Stimulated activated naive CD8-positive, alpha-beta T cell treated with anti-CD3 and anti-CD28 coated beads, Interleukin-15, amount 100 ng/mL, for 72 hours (primary cell): ENCODE results near the gene LCN10.
A peak's percentile ranks its signal among the peaks of the same experiment; 100 is the strongest.

ENCODE experiments used
- ATAC-seq: fragments of 150-1000 bp; cut with Tn5 transposase; 2 replicates; pipeline ENCODE4 v1.10.0; 2021; ENCODE audit warnings: mild to moderate bottlenecking, moderate library complexity
- DNase-seq, 2 donors: peaks; one replicate each; pipeline ENCODE4 v3.0.0; 2021 to 2022
- H3K27ac Mint-ChIP-seq, 2 donors: one replicate each; pipeline ENCODE4 v1.8.0; 2022; ENCODE audit warnings: mild to moderate bottlenecking in 2 of 2, mixed read lengths in 2 of 2, moderate library complexity in 2 of 2
- H3K27me3 Mint-ChIP-seq: one replicate; pipeline ENCODE4 v1.8.0; 2022; ENCODE audit warnings: mixed read lengths
- H3K4me1 Mint-ChIP-seq: one replicate; pipeline ENCODE4 v1.8.0; 2022; ENCODE audit warnings: mild to moderate bottlenecking, mixed read lengths
- H3K4me3 Mint-ChIP-seq, 2 donors: one replicate each; pipeline ENCODE4 v1.8.0; 2022; ENCODE audit warnings: mild to moderate bottlenecking in 2 of 2, mixed read lengths in 2 of 2, moderate library complexity in 1 of 2
- H3K9me3 Mint-ChIP-seq, 2 donors: one replicate each; pipeline ENCODE4 v1.8.0; 2022; ENCODE audit warnings: mixed read lengths in 2 of 2

The LCN10 gene

GRCh38 chr9:136751244-136751643, 8.5 kb upstream of the LCN10 start:
- DNase-seq (no peak), ATAC-seq (no peak)
- Mint-ChIP-seq H3K9me3 (peaks cover 25 to 37% of the 10 kb centered on the region in 2 donors), H3K27ac (no peak overlapping the region), H3K27me3 (peaks cover 64% of the 10 kb centered on the region), H3K4me1 (peaks cover 19% of the 10 kb centered on the region), H3K4me3 (no peak overlapping the region)

DNA sequence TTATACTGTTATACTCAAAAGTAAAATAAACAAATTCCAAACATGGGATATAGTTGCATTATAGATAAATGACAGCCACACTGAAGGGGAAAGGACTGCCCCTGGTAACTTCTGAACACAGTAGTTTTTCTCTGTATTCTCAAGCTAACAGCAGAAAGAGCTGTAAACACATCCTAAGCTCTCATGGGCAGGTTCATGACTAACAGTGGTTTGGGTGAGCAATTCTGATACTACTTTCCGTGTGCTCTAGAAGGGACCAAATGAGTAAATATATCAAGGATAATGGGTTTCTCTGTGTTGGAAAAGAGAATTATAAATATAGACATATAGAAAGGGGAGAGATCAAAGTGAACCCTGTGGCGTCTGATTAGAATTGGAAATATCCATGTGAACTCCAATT, 7.8 kb upstream of the LCN10 start:
- no peak overlapping the region for H3K27ac Mint-ChIP-seq
- H3K4me3 Mint-ChIP-seq, result no peak overlapping the region
- H3K9me3 Mint-ChIP-seq, result peaks cover 23 to 30% of the 10 kb centered on the region in 2 donors
- peaks cover 57% of the 10 kb centered on the region for H3K27me3 Mint-ChIP-seq
- ATAC-seq (peak; percentile 91), DNase-seq (no peak)
- peaks cover 19% of the 10 kb centered on the region for H3K4me1 Mint-ChIP-seq

GRCh38 chr9:136748666-136749611, 6.2 kb upstream of the LCN10 start:
- Mint-ChIP-seq H3K27me3 (peaks cover 55% of the 10 kb centered on the region), H3K9me3 (peaks cover 20 to 26% of the 10 kb centered on the region in 2 donors), H3K4me1 (peaks cover 23% of the 10 kb centered on the region), H3K4me3 (no peak overlapping the region), H3K27ac (peak overlapping the region in 1 of 2 donors; percentile 34)
- DNase-seq, result no peak
- ATAC-seq, result no peak

DNA sequence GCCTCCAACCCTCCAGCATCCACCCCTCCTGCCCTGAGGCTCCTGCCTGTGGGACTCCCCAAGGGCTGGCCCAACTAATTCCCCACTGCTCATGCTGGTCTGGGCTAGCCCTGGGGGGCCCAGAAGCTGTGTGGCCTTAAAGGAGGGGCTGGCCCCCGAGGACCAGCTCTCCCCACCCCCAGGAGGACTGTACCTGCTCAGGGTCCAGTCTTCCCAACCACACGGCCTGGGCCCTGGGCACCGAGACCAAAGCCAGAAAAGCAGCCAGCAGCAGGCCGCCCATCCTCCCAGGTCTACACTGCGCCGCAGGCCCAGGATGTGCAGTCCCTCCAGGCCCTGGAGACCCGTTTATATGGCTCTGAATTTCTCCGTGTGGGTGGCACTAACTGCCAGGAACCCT, 5.5 kb upstream of the LCN10 start, which contains the start of gene LCN6:
Gene LCN6, minus strand, starts transcription at position 325 of the 400 bp plus-strand sequence. Its CDS starts 42 bp downstream, at position 283.
- Mint-ChIP-seq H3K4me3 (no peak within 1 kb of the TSS), H3K9me3 (peaks cover 20 to 26% of the 10 kb centered on the region in 2 donors), H3K4me1 (peaks cover 23% of the 10 kb centered on the region), H3K27ac (peak within 1 kb of the TSS in 1 of 2 donors; percentile 34), H3K27me3 (peaks cover 63% of the 10 kb centered on the region)
- DNase-seq (no peak), ATAC-seq (no peak)

- H3K4me3 Mint-ChIP-seq, result no peak overlapping the region
- no peak for DNase-seq
- peaks cover 67% of the 10 kb centered on the region for H3K27me3 Mint-ChIP-seq
- H3K9me3 Mint-ChIP-seq, result peaks cover 15 to 20% of the 10 kb centered on the region in 2 donors
- no peak for ATAC-seq
- no peak overlapping the region for H3K27ac Mint-ChIP-seq
- peaks cover 27% of the 10 kb centered on the region for H3K4me1 Mint-ChIP-seq
Measured at GRCh38 chr9:136747161-136748060, 4.7 kb upstream of the LCN10 start.

- Mint-ChIP-seq H3K27ac (no peak overlapping the region), H3K9me3 (peaks cover 7 to 12% of the 10 kb centered on the region in 2 donors), H3K4me1 (peaks cover 35% of the 10 kb centered on the region), H3K27me3 (peaks cover 59% of the 10 kb centered on the region), H3K4me3 (no peak overlapping the region)
- DNase-seq (no peak), ATAC-seq (no peak)
Measured at GRCh38 chr9:136746621-136747020, 3.9 kb upstream of the LCN10 start.

DNA sequence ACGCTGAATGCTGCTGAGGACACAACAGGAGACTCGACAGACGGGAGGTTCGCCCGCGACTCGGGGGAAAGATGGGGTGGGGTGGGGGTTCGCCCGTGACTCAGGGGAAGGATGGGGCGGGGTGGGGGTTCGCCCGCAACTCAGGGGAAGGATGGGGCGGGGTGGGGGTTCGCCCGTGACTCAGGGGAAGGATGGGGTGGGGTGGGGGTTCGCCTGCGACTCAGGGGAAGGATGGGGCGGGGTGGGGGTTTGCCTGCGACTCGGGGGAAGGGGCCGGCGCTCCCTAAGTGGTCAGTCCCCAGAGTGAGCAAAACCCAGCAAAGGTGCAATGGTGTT, 3.4 kb upstream of the LCN10 start:
- peaks cover 40% of the 10 kb centered on the region for H3K4me1 Mint-ChIP-seq
- no peak overlapping the region for H3K27ac Mint-ChIP-seq
- H3K27me3 Mint-ChIP-seq, result peaks cover 59% of the 10 kb centered on the region
- DNase-seq (no peak), ATAC-seq (no peak)
- H3K9me3 Mint-ChIP-seq, result peaks cover 5 to 7% of the 10 kb centered on the region in 2 donors
- no peak overlapping the region for H3K4me3 Mint-ChIP-seq

- H3K4me3 Mint-ChIP-seq, result no peak overlapping the region
- DNase-seq (no peak), ATAC-seq (no peak)
- H3K4me1 Mint-ChIP-seq, result peaks cover 41% of the 10 kb centered on the region
- peaks cover 1 to 2% of the 10 kb centered on the region in 2 donors for H3K9me3 Mint-ChIP-seq
- H3K27ac Mint-ChIP-seq, result no peak overlapping the region
- H3K27me3 Mint-ChIP-seq, result peaks cover 53% of the 10 kb centered on the region
Measured at GRCh38 chr9:136745389-136746154, 2.8 kb upstream of the LCN10 start.

- peaks cover 38% of the 10 kb centered on the region for H3K4me1 Mint-ChIP-seq
- peaks cover 45% of the 10 kb centered on the region for H3K27me3 Mint-ChIP-seq
- DNase-seq (no peak), ATAC-seq (no peak)
- H3K4me3 Mint-ChIP-seq, result no peak overlapping the region
- H3K9me3 Mint-ChIP-seq, result no peaks in the 10 kb centered on the region
- H3K27ac Mint-ChIP-seq, result no peak overlapping the region
Measured at GRCh38 chr9:136744773-136745172, 2.0 kb upstream of the LCN10 start.

DNA sequence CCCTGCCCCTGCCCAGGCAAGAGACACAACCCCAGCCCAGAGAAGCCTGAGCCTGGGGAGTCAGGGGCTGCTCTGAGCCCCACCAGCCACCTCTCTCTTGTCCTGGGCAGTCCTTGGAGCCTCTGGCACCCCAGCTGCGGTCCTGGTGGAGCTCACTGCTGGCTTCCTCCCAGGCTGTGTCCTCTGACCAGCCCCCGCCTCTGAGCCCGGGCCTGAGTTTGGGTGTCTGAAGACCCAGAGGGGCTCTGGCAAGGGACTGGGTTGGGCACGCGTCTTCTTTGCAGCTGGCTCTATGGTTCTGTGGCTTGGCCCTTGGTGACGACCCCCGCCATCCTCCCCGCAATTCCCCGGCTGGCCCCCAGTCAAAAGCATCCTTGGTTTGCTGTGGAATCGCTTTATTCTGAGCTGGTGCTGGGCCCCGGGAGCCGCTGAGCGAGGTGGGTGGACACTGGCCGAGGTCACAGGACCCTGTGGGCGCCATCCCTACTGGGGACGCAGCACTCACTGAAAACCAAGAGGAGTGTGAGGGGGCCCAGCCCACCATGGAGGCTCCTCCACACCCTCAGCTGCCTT, 985 bp upstream of the LCN10 start:
- H3K4me1 Mint-ChIP-seq, result peaks cover 39% of the 10 kb centered on the region
- no peak for ATAC-seq
- DNase-seq, result no peak
- no peak overlapping the region for H3K4me3 Mint-ChIP-seq
- H3K27ac Mint-ChIP-seq, result no peak overlapping the region
- H3K27me3 Mint-ChIP-seq, result peaks cover 35% of the 10 kb centered on the region
- no peaks in the 10 kb centered on the region for H3K9me3 Mint-ChIP-seq

DNA sequence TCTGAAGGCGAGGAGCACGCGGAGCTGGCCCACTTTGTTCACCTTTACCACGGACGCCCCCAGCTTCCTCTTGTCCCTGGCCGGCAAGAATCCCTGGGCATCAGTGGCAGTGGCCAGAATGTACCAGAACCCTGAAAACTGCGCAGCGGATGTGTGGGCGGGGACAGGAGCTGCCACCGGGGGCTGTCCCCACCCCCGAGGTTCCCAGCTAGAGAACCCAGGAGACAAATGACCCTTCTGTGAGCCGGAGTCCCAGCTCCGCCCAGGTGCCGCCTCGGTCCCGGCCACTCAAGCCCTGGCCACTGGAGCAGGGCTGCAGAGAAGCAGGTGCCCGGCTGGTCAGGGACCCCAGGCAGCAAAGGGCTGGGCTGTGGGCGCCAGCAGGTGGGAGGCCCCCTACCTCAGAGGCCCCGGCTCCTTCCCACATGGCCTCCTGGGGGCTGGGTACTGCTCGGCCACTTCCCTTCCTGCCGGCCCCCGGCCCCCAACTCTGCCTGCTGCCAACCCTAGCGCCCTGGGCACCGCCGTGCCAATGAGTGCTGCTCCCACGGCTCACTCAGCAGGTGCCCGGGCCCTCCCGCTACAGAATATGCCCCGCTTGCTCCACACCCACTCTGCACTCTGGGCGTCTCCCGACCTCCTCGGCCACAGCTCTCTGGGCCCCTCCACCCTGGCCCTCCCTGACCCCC, 713 bp downstream of the LCN10 start:
- Mint-ChIP-seq H3K9me3 (no peaks in the 10 kb centered on the region), H3K4me3 (peak overlapping the region; percentile 71 to 80), H3K4me1 (peaks cover 42% of the 10 kb centered on the region), H3K27me3 (peaks cover 18% of the 10 kb centered on the region), H3K27ac (peak overlapping the region in 1 of 2 donors; percentile 19)
- peak in 1 of 2 donors; percentile 57 for DNase-seq
- ATAC-seq, result peak; percentile 62

DNA sequence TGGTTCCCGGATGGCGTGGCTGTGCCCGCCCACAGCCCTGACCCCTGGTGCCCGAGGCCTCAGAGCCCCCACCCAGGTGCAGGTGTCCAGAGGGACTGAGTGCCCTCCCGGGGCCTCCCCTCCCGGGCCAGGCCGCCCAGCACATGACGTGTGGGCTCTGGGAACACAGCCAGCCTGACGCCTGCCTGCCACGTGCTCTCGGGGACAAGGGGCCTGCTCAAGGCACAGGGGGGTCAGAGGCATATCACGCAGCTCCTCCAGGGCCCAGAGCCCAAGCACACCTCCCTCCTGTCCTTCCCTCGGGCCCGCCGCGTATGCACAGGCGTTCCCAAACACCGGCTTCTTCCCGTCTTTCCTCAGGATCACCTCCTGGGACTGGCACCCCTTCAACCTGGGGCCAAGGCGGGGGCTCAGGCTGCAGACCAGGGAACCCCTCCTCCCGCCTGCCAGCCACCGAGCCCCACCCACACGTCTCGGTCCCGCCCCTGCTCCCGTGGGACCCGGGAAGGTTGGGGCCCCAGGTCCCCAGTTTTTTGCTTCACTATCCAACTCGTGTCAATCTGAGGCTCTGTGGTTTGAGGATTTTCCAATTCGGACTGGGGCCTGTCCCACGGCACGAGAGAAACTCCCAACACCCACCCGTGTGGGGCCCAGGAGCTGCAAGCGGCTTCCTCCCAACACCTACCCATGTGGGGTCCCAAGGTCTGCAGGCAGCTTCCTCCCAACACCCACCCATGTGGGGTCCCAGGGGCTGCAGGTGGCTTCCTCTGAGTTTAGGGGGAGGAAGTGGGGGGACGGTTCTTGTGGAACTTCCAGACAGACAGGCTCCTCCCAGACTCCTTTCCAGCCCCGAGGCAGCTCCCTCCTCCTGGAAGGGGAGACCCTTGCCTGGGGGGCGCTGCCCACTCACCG, 1.5 kb downstream of the LCN10 start:
- peaks cover 42% of the 10 kb centered on the region for H3K4me1 Mint-ChIP-seq
- DNase-seq (no peak), ATAC-seq (peak; percentile 28)
- peak overlapping the region; percentile 72 to 92 for H3K27ac Mint-ChIP-seq
- H3K27me3 Mint-ChIP-seq, result peaks cover 15% of the 10 kb centered on the region
- peak overlapping the region; percentile 71 to 80 for H3K4me3 Mint-ChIP-seq
- H3K9me3 Mint-ChIP-seq, result no peaks in the 10 kb centered on the region

GRCh38 chr9:136740491-136740890, 2.2 kb downstream of the LCN10 start:
- no peak for DNase-seq
- ATAC-seq, result no peak
- peaks cover 42% of the 10 kb centered on the region for H3K4me1 Mint-ChIP-seq
- H3K9me3 Mint-ChIP-seq, result no peaks in the 10 kb centered on the region
- peak overlapping the region; percentile 15 to 31 for H3K4me3 Mint-ChIP-seq
- H3K27ac Mint-ChIP-seq, result peak overlapping the region in 1 of 2 donors; percentile 76
- H3K27me3 Mint-ChIP-seq, result peaks cover 15% of the 10 kb centered on the region
